ENCODE data around the gene MAN2A2.

The MAN2A2 gene

GRCh38 chr15:90902840-90903732 is at the start of gene MAN2A2:
Gene MAN2A2, plus strand, starts transcription at chr15:90903302. Its CDS starts 906 bp downstream, at chr15:90904208.
- TF ChIP-seq, protein P1, sequence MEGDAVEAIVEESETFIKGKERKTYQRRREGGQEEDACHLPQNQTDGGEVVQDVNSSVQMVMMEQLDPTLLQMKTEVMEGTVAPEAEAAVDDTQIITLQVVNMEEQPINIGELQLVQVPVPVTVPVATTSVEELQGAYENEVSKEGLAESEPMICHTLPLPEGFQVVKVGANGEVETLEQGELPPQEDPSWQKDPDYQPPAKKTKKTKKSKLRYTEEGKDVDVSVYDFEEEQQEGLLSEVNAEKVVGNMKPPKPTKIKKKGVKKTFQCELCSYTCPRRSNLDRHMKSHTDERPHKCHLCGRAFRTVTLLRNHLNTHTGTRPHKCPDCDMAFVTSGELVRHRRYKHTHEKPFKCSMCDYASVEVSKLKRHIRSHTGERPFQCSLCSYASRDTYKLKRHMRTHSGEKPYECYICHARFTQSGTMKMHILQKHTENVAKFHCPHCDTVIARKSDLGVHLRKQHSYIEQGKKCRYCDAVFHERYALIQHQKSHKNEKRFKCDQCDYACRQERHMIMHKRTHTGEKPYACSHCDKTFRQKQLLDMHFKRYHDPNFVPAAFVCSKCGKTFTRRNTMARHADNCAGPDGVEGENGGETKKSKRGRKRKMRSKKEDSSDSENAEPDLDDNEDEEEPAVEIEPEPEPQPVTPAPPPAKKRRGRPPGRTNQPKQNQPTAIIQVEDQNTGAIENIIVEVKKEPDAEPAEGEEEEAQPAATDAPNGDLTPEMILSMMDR (conservative IDR thresholded peaks at IDR 0.05; ENCODE audit: control insufficient read depth, insufficient read depth, low read depth, low read length) = no peak
- peak within 1 kb of the TSS; percentile 69 for H3K4me3 ChIP-seq (ENCODE audit: control insufficient read depth, low read depth, low read length)
- peak; percentile 28 for DNase-seq (ENCODE audit: low read depth)

DNA sequence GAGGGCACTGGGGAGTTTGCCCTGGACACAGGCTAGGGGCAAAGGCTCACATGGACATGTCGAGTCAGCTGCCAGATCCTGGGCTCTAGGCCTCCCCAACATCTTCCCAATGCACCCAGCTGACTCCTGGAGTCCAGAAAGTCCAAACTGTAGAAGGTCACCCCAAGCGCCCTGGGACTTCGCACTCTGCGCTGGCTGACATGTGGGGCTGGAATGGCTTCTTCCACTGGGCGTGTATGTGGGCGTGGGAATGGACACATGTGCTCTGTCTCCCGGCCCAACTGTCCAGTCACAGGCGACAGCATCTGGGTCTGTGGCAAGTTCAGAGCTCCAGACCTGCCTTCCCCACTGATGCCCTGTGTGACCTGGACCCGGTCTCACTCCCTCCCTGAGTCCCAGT is 48.0 kb upstream of the MAN2A2 start:
- H3K4me3 ChIP-seq (ENCODE audit: control insufficient read depth, low read depth, low read length) = no peak overlapping the region
- TF ChIP-seq, protein P1 (conservative IDR thresholded peaks at IDR 0.05; ENCODE audit: control insufficient read depth, insufficient read depth, low read depth, low read length) = no peak
- DNase-seq (ENCODE audit: low read depth) = no peak

DNA sequence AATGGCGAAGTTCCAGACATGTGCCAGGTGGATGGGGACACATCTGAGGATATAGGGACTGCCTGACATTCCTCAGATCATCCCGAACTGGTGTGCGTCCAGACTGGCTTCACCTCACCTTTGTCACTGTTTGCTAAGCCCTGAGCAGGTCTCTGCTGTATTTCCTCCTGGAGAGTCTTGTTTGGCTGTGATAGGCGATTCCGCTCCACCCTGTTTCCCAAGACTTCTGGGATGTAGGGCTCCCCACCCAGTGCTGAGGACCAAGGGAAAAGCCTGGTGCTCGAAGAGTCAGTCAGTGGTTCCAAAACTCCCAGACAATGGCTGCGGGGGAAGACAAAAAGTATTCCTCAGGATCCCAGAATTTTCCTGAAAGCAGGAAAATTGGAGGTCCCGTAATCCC is 45.8 kb upstream of the MAN2A2 start:
- no peak for DNase-seq (ENCODE audit: low read depth)
- no peak overlapping the region for H3K4me3 ChIP-seq (ENCODE audit: control insufficient read depth, low read depth, low read length)
- TF ChIP-seq, protein P1 (conservative IDR thresholded peaks at IDR 0.05; ENCODE audit: control insufficient read depth, insufficient read depth, low read depth, low read length) = no peak

DNA sequence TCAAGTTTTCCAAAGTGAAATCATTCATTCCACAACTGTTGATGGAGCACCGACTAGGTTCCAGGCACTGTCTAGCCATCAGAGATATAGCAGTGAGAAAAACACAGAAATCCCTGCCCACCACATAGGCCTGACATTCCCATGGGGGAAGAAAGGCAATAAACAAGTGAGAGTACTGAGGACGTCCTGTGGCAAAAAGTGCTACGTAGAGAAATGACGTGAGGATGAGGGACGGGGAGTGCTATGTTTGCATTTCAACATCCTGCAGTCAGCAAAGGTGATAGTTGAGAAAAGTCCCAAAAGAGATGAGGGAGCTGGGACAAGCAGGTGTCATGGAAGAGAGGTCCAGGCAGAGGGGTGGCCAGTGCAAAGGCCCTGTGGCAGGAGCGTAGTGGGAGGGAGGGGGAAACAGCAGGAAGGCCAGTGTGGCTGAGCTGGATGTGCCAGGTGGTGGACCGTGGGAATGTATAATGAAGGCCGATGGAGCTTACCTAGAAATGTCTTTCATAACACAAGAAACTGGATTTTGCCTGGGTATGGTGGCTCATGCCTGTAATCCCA is 45.1 kb upstream of the MAN2A2 start:
- H3K4me3 ChIP-seq (ENCODE audit: control insufficient read depth, low read depth, low read length) = no peak overlapping the region
- TF ChIP-seq, protein P1 (conservative IDR thresholded peaks at IDR 0.05; ENCODE audit: control insufficient read depth, insufficient read depth, low read depth, low read length) = no peak
- DNase-seq (ENCODE audit: low read depth) = no peak

DNA sequence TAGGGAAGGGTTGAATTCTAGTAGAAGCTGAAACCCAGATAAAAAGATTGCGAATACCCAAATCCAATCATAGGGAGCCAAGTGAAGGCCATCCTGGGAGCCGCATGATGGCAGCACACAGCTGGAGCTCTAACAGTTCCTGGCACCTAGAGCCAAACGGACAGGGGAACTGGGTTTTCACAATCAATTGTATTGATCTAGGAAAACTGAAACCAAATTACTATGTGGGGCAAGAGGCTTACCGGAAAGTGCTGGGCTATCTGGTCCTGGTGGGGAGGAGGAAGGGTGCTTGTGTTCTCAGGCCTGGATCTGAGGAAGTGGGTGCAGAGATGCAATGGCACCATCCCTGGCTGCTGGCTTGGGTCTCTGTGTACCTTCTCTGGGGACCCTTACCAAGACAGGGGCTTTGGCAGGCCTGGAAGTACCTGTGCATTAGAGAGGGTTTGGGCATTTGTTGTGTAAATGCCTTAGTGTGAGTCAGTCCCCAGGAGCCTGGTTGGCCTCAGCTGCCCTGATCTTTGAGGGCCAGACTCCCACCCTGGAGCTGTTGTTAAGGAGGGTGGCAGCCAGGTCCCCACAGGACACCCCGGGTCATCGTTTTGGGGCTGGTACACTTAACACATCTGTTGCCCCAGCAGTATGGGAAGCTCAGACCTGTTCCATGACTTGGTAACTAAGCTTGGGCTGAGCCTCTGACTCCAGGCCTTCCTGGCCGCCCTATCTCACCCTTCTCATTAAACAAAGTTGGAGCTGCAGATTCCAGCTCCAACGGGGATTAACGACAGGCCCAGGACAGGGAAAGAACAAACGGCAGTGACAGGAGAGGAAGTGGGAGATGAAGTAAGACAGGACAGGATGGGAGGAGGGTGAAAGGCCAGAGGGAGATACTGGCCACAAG is 43.6 kb upstream of the MAN2A2 start:
- no peak overlapping the region for H3K4me3 ChIP-seq (ENCODE audit: control insufficient read depth, low read depth, low read length)
- TF ChIP-seq, protein P1 (conservative IDR thresholded peaks at IDR 0.05; ENCODE audit: control insufficient read depth, insufficient read depth, low read depth, low read length) = no peak
- DNase-seq (ENCODE audit: low read depth) = no peak

DNA sequence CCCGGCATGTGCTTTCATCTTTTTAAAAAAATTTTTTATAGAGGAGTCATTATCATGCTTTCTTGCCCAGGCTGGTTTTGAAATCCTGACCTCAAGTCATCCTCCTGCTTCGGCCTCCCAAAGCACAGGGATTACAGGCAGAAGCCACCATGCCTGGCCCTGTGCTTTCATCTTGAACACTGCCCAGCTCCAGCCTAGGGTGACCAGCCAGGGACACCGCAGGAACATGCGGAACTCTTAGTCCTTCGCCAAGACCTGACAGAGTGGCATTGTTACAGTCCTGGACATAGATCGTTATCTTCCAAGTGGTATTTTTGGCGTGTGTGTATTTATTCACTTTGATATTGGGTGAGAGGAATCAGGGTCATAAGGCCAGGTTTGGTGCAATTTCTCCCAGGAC is 42.7 kb upstream of the MAN2A2 start:
- no peak overlapping the region for H3K4me3 ChIP-seq (ENCODE audit: control insufficient read depth, low read depth, low read length)
- TF ChIP-seq, protein P1 (conservative IDR thresholded peaks at IDR 0.05; ENCODE audit: control insufficient read depth, insufficient read depth, low read depth, low read length) = no peak
- no peak for DNase-seq (ENCODE audit: low read depth)

All from fibroblast of mammary gland (primary cell).